T47D (cell line): Measurements from ENCODE around the gene CDK5R1.

ENCODE experiments used
- DNase-seq, 2 experiments: peaks; one replicate each; pipeline versions ENCODE4 v3.0.0 to v3.0.0-alpha.2; 2011 to 2012; ENCODE audit warnings: low read depth in 1 of 2, low spot score in 1 of 2
- JUND ChIP-seq: IDR thresholded peaks from 2 replicates; pipeline ENCODE4 v1.6.1; 2012; ENCODE audit warnings: low read depth
- in situ Hi-C: cut with HindIII; loops from 2 replicates; pipeline ENCODE4 v1.10.0; 2016; ENCODE audit warnings: low sequenced_read_pairs, low pct_unique_long_range_greater_than_20kb

Gene CDK5R1

GRCh38 chr17:32491371-32492263 lies 4.8 kb downstream of the CDK5R1 start:
- in situ Hi-C loops, result no loop called here
- no peak for DNase-seq
- TF ChIP-seq JUND, result no peak

- in situ Hi-C loops, result no loop called here
- TF ChIP-seq JUND, result no peak
- DNase-seq, result no peak
These were observed 5.4 kb downstream of the CDK5R1 start for GRCh38 chr17:32492264-32492589.

- no peak for TF ChIP-seq JUND
- DNase-seq, result no peak
- in situ Hi-C loops, result no loop called here
These were observed 6.0 kb downstream of the CDK5R1 start for GRCh38 chr17:32492648-32493289.

GRCh38 chr17:32493571-32493970 lies 6.8 kb downstream of the CDK5R1 start:
- in situ Hi-C loops, result no loop called here
- no peak for DNase-seq
- no peak for TF ChIP-seq JUND

- in situ Hi-C loops, result no loop called here
- TF ChIP-seq JUND, result no peak
- no peak for DNase-seq
These were observed 7.3 kb downstream of the CDK5R1 start for GRCh38 chr17:32493976-32494513.

- DNase-seq, result no peak
- no peak for TF ChIP-seq JUND
- in situ Hi-C loops, result no loop called here
These were observed 8.0 kb downstream of the CDK5R1 start for GRCh38 chr17:32494621-32495358.

GRCh38 chr17:32495359-32496231 lies 8.8 kb downstream of the CDK5R1 start:
- DNase-seq, result no peak
- no peak for TF ChIP-seq JUND

GRCh38 chr17:32496395-32497073 lies 9.7 kb downstream of the CDK5R1 start:
- in situ Hi-C loops, result no loop called here
- TF ChIP-seq JUND, result no peak

More at GRCh38 chr17:32495359-32496231, 8.8 kb downstream of the CDK5R1 start:
- in situ Hi-C loops, result no loop called here

GRCh38 chr17:32497431-32498205 lies 10.8 kb downstream of the CDK5R1 start:
- TF ChIP-seq JUND, result no peak
- in situ Hi-C loops, result no loop called here
- peak; percentile 51 to 72 for DNase-seq

More at GRCh38 chr17:32496395-32497073, 9.7 kb downstream of the CDK5R1 start:
- DNase-seq, result no peak

GRCh38 chr17:32498391-32498790 lies 11.6 kb downstream of the CDK5R1 start:
- TF ChIP-seq JUND, result no peak
- in situ Hi-C loops, result no loop called here

GRCh38 chr17:32502013-32502412 lies 15.2 kb downstream of the CDK5R1 start:
- in situ Hi-C loops, result no loop called here
- TF ChIP-seq JUND, result no peak
- DNase-seq, result no peak

More at GRCh38 chr17:32498391-32498790, 11.6 kb downstream of the CDK5R1 start:
- peak in 1 of 2 experiments; percentile 47 for DNase-seq
